HepG2 (cell line): ENCODE results near the gene PPP1R9B. TPM values are rescaled to one million over a fixed set of nuclear protein-coding genes. Genes with fewer than 3 reads are reported as not detected.
A peak's percentile ranks its signal among the peaks of the same experiment; 100 is the strongest.

ENCODE experiments used
- ETV5 ChIP-seq: IDR thresholded peaks from 2 replicates; pipeline ENCODE4 v1.6.1; 2018; ENCODE audit warnings: missing biosample characterization, missing genetic modification reagents, inconsistent platforms, borderline replicate concordance
- GATAD2A ChIP-seq: IDR thresholded peaks from 2 replicates; pipeline ENCODE4 v1.6.1; 2016
- HOXA9 ChIP-seq: sonication (generic); formaldehyde crosslinking; IDR thresholded peaks from 2 replicates; pipeline ENCODE4 v1.8.1; 2022; ENCODE audit warnings: missing genetic modification reagents, mild to moderate bottlenecking, moderate library complexity, borderline replicate concordance
- KDM2A ChIP-seq: sonication (generic); formaldehyde crosslinking; IDR thresholded peaks from 2 replicates; pipeline ENCODE4 v1.4.0; 2020; ENCODE audit warnings: low read depth, missing genetic modification reagents, borderline replicate concordance
- KDM3A ChIP-seq: IDR thresholded peaks from 2 replicates; pipeline ENCODE4 v1.6.1; 2018; ENCODE audit warnings: low read depth, missing compliant biosample characterization
- MED1 ChIP-seq: sonication (generic); formaldehyde crosslinking; IDR thresholded peaks from 2 replicates; pipeline ENCODE4 v1.4.0; 2020; ENCODE audit warnings: missing genetic modification reagents
- NCOR1 ChIP-seq: fragments of 200-600 bp; sonication (generic); IDR thresholded peaks from 2 replicates; pipeline ENCODE4 v1.7.0; 2017; ENCODE audit warnings: antibody characterized with exemption, low read length, borderline replicate concordance
- POLR2G ChIP-seq: fragments of 200-400 bp; formaldehyde crosslinking; IDR thresholded peaks from 2 replicates; pipeline ENCODE4 v1.6.1; 2018; ENCODE audit warnings: mild to moderate bottlenecking, low read depth, low read length, moderate library complexity
- PTBP1 ChIP-seq: fragments of 200-400 bp; formaldehyde crosslinking; IDR thresholded peaks from 2 replicates; pipeline ENCODE4 v1.6.1; 2018; ENCODE audit warnings: low read length, low read depth; ENCODE audit not compliant: poor library complexity, severe bottlenecking
- RNF219 ChIP-seq: sonication (generic); formaldehyde crosslinking; IDR thresholded peaks from 2 replicates; pipeline ENCODE4 v1.5.0; 2020; ENCODE audit warnings: mild to moderate bottlenecking, missing genetic modification reagents
- SIX1 ChIP-seq: sonication (generic); formaldehyde crosslinking; IDR thresholded peaks from 2 replicates; pipeline ENCODE4 v1.4.0; 2020; ENCODE audit warnings: missing genetic modification reagents, borderline replicate concordance
- SYNCRIP ChIP-seq: fragments of 200-400 bp; formaldehyde crosslinking; IDR thresholded peaks from 2 replicates; pipeline ENCODE4 v1.6.1; 2018; ENCODE audit warnings: mild to moderate bottlenecking, low read depth, low read length; ENCODE audit not compliant: insufficient read depth
- TRIM22 ChIP-seq: fragments of 450-650 bp; IDR thresholded peaks from 2 replicates; pipeline ENCODE4 v1.6.1; 2017
- ZNF274 ChIP-seq: sonication (generic); formaldehyde crosslinking; IDR thresholded peaks from 2 replicates; pipeline ENCODE4 v1.5.1; 2020; ENCODE audit warnings: mild to moderate bottlenecking, missing genetic modification reagents
- ZNF841 ChIP-seq: sonication (generic); formaldehyde crosslinking; IDR thresholded peaks from 2 replicates; pipeline ENCODE4 v1.8.1; 2023; ENCODE audit warnings: missing genetic modification reagents, borderline replicate concordance
- ZNF850 ChIP-seq: sonication (generic); formaldehyde crosslinking; conservative IDR thresholded peaks from 2 replicates; pipeline ENCODE4 v1.9.0; 2021; ENCODE audit warnings: mild to moderate bottlenecking, missing genetic modification reagents
- polyA plus RNA-seq, 8 experiments: library from polyadenylated mRNA; depleted of rRNA in 3 of 8; stranded (reverse) in 7 of 8; unstranded in 1 of 8; fragments of >200 nt; fragmentation: Illumina TruSeq in 4 of 8; extraction: Trizol in 4 of 8; gene quantifications; 2 replicates each; pipeline versions ENCODE4 v1.2.1 to v1.2.3, GENCODE V29; 2011 to 2016; ENCODE audit warnings: low read depth in 4 of 8, missing spikeins in 1 of 8, mixed read lengths in 1 of 8; ENCODE audit not compliant: insufficient read depth in 1 of 8
- total RNA-seq, 5 experiments: library from RNA; depleted of rRNA; stranded (reverse); fragments of >200 nt; fragmentation: Illumina TruSeq; extraction: Trizol; gene quantifications; 2 replicates each; pipeline ENCODE4 v1.2.3, GENCODE V29; 2016; ENCODE audit warnings: low read depth in 1 of 5
- TF ChIP-seq, protein P1 (sequence below): IDR thresholded peaks from 2 replicates; pipeline ENCODE4 v1.6.1; 2012; ENCODE audit warnings: inconsistent platforms
- TF ChIP-seq, protein P2 (sequence below): sonication (generic); formaldehyde crosslinking; IDR thresholded peaks from 2 replicates; pipeline ENCODE4 v1.8.1; 2023; ENCODE audit warnings: mild to moderate bottlenecking, inconsistent platforms, moderate library complexity, missing genetic modification reagents, borderline replicate concordance
- TF ChIP-seq, protein P3 (sequence below): sonication (generic); formaldehyde crosslinking; IDR thresholded peaks from 2 replicates; pipeline ENCODE4 v1.4.0; 2020; ENCODE audit warnings: missing genetic modification reagents

Gene PPP1R9B
- total and polyA plus RNA-seq, 2 of the 13 experiments (the other 11 are each of a cell fraction or from before 2014, with no cell fraction given): 9.4 to 15.8 TPM

DNA sequence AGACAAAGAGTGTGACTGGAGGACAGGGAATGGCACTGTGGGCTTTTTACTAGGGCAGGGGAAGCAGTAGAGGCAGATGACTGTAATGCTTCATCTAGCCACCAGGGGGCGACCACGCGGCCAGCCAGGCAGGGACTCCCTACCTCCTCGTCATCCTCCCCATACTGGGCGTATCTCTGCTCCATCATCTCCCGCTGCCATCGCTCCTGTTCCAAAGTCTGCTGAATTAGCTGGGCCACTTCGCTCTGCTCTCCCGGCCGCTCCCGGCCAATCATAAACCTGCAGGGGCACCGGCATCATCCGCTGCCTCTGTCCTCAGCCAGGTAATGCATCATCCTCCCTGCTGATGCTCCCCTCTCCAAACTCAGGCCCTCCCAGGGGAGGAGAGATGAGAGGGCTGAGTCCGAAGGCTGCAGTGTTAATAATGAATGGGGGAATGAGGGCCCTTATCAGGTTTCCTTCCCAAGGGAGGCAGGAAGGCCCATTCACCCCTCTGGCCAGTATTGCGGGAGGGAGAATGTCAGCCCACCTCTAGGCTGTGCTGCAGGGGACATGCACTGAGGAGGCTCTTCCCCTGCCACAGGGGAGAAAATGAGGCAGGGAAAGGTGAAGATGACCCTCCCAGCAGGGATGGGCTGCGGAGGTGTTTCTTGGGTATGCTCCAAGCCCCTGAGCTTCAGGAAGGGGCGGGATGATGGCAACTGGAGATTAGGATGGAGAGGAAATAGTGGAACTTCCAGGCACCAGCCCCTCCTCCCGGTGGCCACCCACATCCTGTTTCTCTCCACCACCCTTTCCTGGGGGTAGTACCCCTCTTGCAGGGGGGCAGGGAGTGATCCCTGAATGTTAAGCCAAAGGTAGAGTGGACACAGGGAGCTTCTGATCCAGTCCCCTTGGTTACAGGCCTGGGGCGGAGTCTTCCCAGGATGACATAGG lies 10.3 kb downstream of the PPP1R9B start (continued):
- TF ChIP-seq NCOR1 (no peak), ZNF841 (CRISPR knock-in tag) (no peak), MED1 (CRISPR knock-in tag) (0 out of 2 replicates have a peak, but pooled peaks have one; percentile 21), POLR2G (no peak), ZNF850 (CRISPR knock-in tag) (no peak), ETV5 (CRISPR knock-in tag) (no peak), HOXA9 (no peak), GATAD2A (no peak), KDM2A (CRISPR knock-in tag) (peak; percentile 54; the same call in 1 of the 2 replicates), SYNCRIP (no peak), ZNF274 (CRISPR knock-in tag) (0 out of 2 replicates have a peak, but pooled peaks have one; percentile 8), PTBP1 (no peak), SIX1 (CRISPR knock-in tag) (no peak), KDM3A (CRISPR knock-in tag) (no peak), RNF219 (no peak), TRIM22 (no peak)
- TF ChIP-seq, protein P1, sequence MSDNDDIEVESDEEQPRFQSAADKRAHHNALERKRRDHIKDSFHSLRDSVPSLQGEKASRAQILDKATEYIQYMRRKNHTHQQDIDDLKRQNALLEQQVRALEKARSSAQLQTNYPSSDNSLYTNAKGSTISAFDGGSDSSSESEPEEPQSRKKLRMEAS: no peak
- TF ChIP-seq, protein P2, sequence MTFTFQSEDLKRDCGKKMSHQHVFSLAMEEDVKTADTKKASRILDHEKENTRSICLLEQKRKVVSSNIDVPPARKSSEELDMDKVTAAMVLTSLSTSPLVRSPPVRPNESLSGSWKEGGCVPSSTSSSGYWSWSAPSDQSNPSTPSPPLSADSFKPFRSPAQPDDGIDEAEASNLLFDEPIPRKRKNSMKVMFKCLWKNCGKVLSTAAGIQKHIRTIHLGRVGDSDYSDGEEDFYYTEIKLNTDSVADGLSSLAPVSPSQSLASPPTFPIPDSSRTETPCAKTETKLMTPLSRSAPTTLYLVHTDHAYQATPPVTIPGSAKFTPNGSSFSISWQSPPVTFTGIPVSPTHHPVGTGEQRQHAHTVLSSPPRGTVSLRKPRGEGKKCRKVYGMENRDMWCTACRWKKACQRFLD: 0 out of 2 replicates have a peak, but pooled peaks have one; percentile 30
- TF ChIP-seq, protein P3, sequence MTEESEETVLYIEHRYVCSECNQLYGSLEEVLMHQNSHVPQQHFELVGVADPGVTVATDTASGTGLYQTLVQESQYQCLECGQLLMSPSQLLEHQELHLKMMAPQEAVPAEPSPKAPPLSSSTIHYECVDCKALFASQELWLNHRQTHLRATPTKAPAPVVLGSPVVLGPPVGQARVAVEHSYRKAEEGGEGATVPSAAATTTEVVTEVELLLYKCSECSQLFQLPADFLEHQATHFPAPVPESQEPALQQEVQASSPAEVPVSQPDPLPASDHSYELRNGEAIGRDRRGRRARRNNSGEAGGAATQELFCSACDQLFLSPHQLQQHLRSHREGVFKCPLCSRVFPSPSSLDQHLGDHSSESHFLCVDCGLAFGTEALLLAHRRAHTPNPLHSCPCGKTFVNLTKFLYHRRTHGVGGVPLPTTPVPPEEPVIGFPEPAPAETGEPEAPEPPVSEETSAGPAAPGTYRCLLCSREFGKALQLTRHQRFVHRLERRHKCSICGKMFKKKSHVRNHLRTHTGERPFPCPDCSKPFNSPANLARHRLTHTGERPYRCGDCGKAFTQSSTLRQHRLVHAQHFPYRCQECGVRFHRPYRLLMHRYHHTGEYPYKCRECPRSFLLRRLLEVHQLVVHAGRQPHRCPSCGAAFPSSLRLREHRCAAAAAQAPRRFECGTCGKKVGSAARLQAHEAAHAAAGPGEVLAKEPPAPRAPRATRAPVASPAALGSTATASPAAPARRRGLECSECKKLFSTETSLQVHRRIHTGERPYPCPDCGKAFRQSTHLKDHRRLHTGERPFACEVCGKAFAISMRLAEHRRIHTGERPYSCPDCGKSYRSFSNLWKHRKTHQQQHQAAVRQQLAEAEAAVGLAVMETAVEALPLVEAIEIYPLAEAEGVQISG (CRISPR knock-in tag): peak; percentile 61
